Upper lobe of left lung (tissue), 6 donors: Measurements from ENCODE around the gene KSR2. TPM values are rescaled to one million over a fixed set of nuclear protein-coding genes. Genes with fewer than 3 reads are reported as not detected.
"Not testable (repeated sequence)": the region's sequence is repeated elsewhere in the genome, so short reads cannot be mapped to it uniquely, and the experiment has no call there.

Source experiments
- ATAC-seq, 2 donors: fragments of 200-7000 bp; cut with Tn5 transposase; one replicate each; pipeline ENCODE4 v1.9.1; 2022; ENCODE audit warnings: mild to moderate bottlenecking in 2 of 2, moderate library complexity in 2 of 2; ENCODE audit not compliant: low FRiP score in 2 of 2
- DNase-seq, 2 donors: peaks; one replicate each; pipeline ENCODE4 v3.0.0-alpha.2; 2019 to 2020
- H3K27ac ChIP-seq, 4 donors: fragments of 200-600 bp; sonication (generic); one replicate each; pipeline ENCODE4 v1.5.1; 2016 to 2019
- H3K27me3 ChIP-seq, 4 donors: fragments of 200-600 bp; sonication (generic); one replicate each; pipeline ENCODE4 v1.5.1; 2017 to 2019
- H3K36me3 ChIP-seq, 4 donors: fragments of 200-600 bp; sonication (generic); one replicate each; pipeline ENCODE4 v1.5.1; 2016 to 2019
- H3K4me1 ChIP-seq, 4 donors: fragments of 200-600 bp; sonication (generic); one replicate each; pipeline ENCODE4 v1.5.1; 2018 to 2019
- H3K4me3 ChIP-seq, 4 donors: fragments of 200-600 bp; sonication (generic); one replicate each; pipeline ENCODE4 v1.5.1; 2017 to 2019; ENCODE audit warnings: mild to moderate bottlenecking in 2 of 4, moderate library complexity in 1 of 4
- H3K9me3 ChIP-seq, 4 donors: fragments of 200-600 bp; sonication (generic); one replicate each; pipeline ENCODE4 v1.5.1; 2018 to 2019
- CTCF ChIP-seq, 6 experiments: fragments of 450-650 bp in 4 of 6; fragments of 200-600 bp in 2 of 6; sonication (generic) in 2 of 6; IDR thresholded peaks; one replicate each; pipeline ENCODE4 v1.5.1; 2016 to 2019; ENCODE audit warnings: antibody characterized with exemption in 6 of 6
- EP300 ChIP-seq, 4 donors: sonication (generic); formaldehyde crosslinking; IDR thresholded peaks; one replicate each; pipeline ENCODE4 v1.5.1; 2017; ENCODE audit warnings: antibody characterized with exemption in 4 of 4, control low read depth in 2 of 4
- POLR2A ChIP-seq, 4 donors: fragments of 450-650 bp; IDR thresholded peaks; one replicate each; pipeline ENCODE4 v1.5.1; 2016 to 2017; ENCODE audit warnings: antibody characterized with exemption in 4 of 4, mild to moderate bottlenecking in 2 of 4
- POLR2AphosphoS5 ChIP-seq, 2 donors: sonication (generic); formaldehyde crosslinking; IDR thresholded peaks; one replicate each; pipeline ENCODE4 v1.5.1; 2017; ENCODE audit warnings: antibody characterized with exemption in 2 of 2
- WGBS, 2 donors: methylation state at CpG; one replicate each; pipeline ENCODE4 v1.1.5; 2017 to 2018; 5-methylcytosine and 5-hydroxymethylcytosine counted together
- total RNA-seq, 6 donors: library from RNA; depleted of rRNA in 4 of 6; stranded (reverse); fragments of >200 nt in 4 of 6; gene quantifications; one replicate each; pipeline versions ENCODE4 v1.1.0 to v1.2.1, GENCODE V29; 2016 to 2021
- donor health status: DM: no; HTN: no; CAD: no; lungs with moderate emphysema.
- donor health status: DM: no; HTN: yes; CAD: no; lungs with severe emphysema.

KSR2 gene
- total RNA-seq, 6 donors from 2014 or later, result 0.30 to 3.2 (median 0.85) TPM

- WGBS, 2 donors, result 53 to 60% methylated on average over 2 of the region's 2 CpGs
- H3K4me1 ChIP-seq, result no peaks in the 10 kb centered on the region
- H3K36me3 ChIP-seq, result no peaks in the 10 kb centered on the region
- no peaks in the 10 kb centered on the region for H3K27me3 ChIP-seq
- no peaks in the 10 kb centered on the region for H3K9me3 ChIP-seq
- H3K27ac ChIP-seq, result no peak overlapping the region
- H3K4me3 ChIP-seq, result no peak overlapping the region
- ATAC-seq, result no peak
- DNase-seq, result no peak
- TF ChIP-seq EP300 (IDR thresholded peaks at IDR 0.05), result no peak
- no peak for TF ChIP-seq POLR2AphosphoS5 (IDR thresholded peaks at IDR 0.05)
- no peak for TF ChIP-seq CTCF (IDR thresholded peaks at IDR 0.05)
- no peak for TF ChIP-seq POLR2A (IDR thresholded peaks at IDR 0.05)
Measured at GRCh38 chr12:117629454-117629853, 339.3 kb downstream of the KSR2 start.

DNA sequence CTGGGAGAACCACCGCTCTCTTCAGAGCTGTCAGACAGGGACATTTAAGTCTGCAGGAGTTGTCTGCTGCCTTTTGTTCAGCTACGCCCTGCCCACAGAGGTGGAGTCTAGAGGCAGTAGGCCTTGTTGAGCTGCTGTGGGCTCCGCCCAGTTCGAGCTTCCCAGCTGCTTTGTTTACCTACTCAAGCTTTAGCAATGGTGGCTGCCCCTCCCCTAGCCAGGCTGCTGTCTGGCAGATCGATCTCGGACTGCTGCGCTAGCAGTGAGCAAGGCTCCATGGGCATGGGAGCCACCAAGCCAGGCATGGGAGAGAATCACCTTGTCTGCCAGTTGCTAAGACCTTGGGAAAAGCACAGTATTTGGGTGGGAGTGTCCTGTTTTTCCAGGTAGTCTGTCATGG lies 340.1 kb downstream of the KSR2 start:
- not testable (repeated sequence) for H3K4me3 ChIP-seq, ATAC-seq, H3K27me3 ChIP-seq, H3K9me3 ChIP-seq, H3K27ac ChIP-seq, H3K4me1 ChIP-seq, DNase-seq, H3K36me3 ChIP-seq
- 51 to 100% methylated on average over 1 to 7 of the region's 7 CpGs for WGBS, 2 donors

DNA sequence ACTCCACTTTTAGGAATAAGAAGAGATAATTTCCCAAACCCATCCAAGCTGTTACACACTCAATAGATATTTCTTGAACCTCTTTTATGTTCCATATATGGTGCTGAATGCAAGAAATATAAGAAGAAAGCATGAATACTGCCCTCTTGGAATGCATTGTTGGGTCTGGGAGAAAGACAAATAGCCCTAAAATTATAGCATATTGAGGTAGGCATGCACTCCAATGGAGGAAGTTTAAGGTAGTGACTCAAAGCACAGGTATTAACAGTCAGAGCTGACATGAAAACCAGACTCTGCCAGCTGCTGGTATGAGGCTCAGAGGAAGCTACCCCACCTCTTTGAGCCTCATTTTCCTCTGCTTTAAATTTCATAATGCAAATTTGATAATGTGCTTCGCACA lies 346.0 kb downstream of the KSR2 start:
- Histone ChIP-seq H3K27ac (no peak overlapping the region), H3K36me3 (no peaks in the 10 kb centered on the region), H3K27me3 (no peaks in the 10 kb centered on the region), H3K4me3 (no peak overlapping the region), H3K9me3 (no peaks in the 10 kb centered on the region), H3K4me1 (no peaks in the 10 kb centered on the region)
- DNase-seq (no peak), ATAC-seq (no peak)
- TF ChIP-seq CTCF (IDR thresholded peaks at IDR 0.05) (no peak), POLR2AphosphoS5 (IDR thresholded peaks at IDR 0.05) (no peak), POLR2A (IDR thresholded peaks at IDR 0.05) (no peak), EP300 (IDR thresholded peaks at IDR 0.05) (no peak)
- 84 to 96% methylated on average over 1 of the region's 1 CpG for WGBS, 2 donors

GRCh38 chr12:117622087-117622486 lies 346.7 kb downstream of the KSR2 start:
- Histone ChIP-seq H3K9me3 (no peaks in the 10 kb centered on the region), H3K27ac (no peak overlapping the region), H3K4me1 (no peaks in the 10 kb centered on the region), H3K4me3 (no peak overlapping the region), H3K27me3 (no peaks in the 10 kb centered on the region), H3K36me3 (no peaks in the 10 kb centered on the region)
- ATAC-seq (no peak), DNase-seq (no peak)
- no peak for TF ChIP-seq POLR2A (IDR thresholded peaks at IDR 0.05)
- no peak for TF ChIP-seq EP300 (IDR thresholded peaks at IDR 0.05)
- TF ChIP-seq CTCF (IDR thresholded peaks at IDR 0.05), result no peak
- TF ChIP-seq POLR2AphosphoS5 (IDR thresholded peaks at IDR 0.05), result no peak

DNA sequence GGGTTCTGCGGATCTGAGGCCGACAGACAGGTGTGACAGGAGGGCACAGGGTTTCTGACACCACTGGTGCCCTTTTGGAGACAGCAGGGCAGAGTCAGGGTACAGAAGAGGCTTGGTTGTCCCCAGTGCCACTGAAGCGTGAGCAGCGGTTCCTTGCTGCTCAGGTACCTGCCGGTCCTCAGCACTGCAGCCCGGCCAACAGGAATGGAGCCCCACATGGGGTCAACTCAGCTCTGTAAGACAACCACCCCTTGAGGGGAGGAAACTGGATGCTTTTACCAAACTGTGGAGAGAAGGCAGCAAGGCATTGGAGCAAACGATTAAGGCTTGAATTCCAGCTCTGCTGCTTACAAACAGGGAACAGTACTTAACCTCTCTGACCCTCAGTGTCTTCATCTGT lies 361.0 kb downstream of the KSR2 start:
- H3K4me1 ChIP-seq, result no peaks in the 10 kb centered on the region
- no peaks in the 10 kb centered on the region for H3K36me3 ChIP-seq
- H3K9me3 ChIP-seq, result no peaks in the 10 kb centered on the region
- DNase-seq (no peak), ATAC-seq (no peak)
- no peak overlapping the region for H3K4me3 ChIP-seq
- TF ChIP-seq POLR2AphosphoS5 (IDR thresholded peaks at IDR 0.05), result no peak
- no peak for TF ChIP-seq EP300 (IDR thresholded peaks at IDR 0.05)
- TF ChIP-seq POLR2A (IDR thresholded peaks at IDR 0.05), result no peak
- TF ChIP-seq CTCF (IDR thresholded peaks at IDR 0.05), result no peak
- H3K27ac ChIP-seq, result no peak overlapping the region
- WGBS, 2 donors, result 54 to 69% methylated on average over 7 of the region's 7 CpGs
- H3K27me3 ChIP-seq, result no peaks in the 10 kb centered on the region
